Measurements from ENCODE around the gene DMRTC1. TPM values are rescaled to one million over a fixed set of nuclear protein-coding genes. Genes with fewer than 3 reads are reported as not detected.

DMRTC1 gene
- total RNA-seq, 1 experiment from 2014 or later: not detected

Other genes starting within 250 kb of the DMRTC1 start
- 4.9 and 5.3 TPM in 2 replicates for gene PHKA1, start 229.5 kb downstream of the DMRTC1 start, total RNA-seq (2014; rRNA removed; shearing (Covaris generic); ENCODE audit: low replicate concordance)
- not detected in 2 replicates for gene DMRTC1B, start 166.9 kb downstream of the DMRTC1 start, total RNA-seq (2014; rRNA removed; shearing (Covaris generic); ENCODE audit: low replicate concordance)
- not detected in 2 replicates for gene FAM236B, start 161.2 kb downstream of the DMRTC1 start, total RNA-seq (2014; rRNA removed; shearing (Covaris generic); ENCODE audit: low replicate concordance)
- not detected in 2 replicates for gene FAM236D, start 135.6 kb downstream of the DMRTC1 start, total RNA-seq (2014; rRNA removed; shearing (Covaris generic); ENCODE audit: low replicate concordance)
- gene FAM236C, start 31.2 kb downstream of the DMRTC1 start, total RNA-seq (2014; rRNA removed; shearing (Covaris generic); ENCODE audit: low replicate concordance): not detected in 2 replicates
- gene FAM236A, start 5.6 kb downstream of the DMRTC1 start, total RNA-seq (2014; rRNA removed; shearing (Covaris generic); ENCODE audit: low replicate concordance): not detected in 2 replicates
- not detected in 2 replicates for gene PABPC1L2B, start 59.1 kb upstream of the DMRTC1 start, total RNA-seq (2014; rRNA removed; shearing (Covaris generic); ENCODE audit: low replicate concordance)
- gene PABPC1L2A, start 135.7 kb upstream of the DMRTC1 start, total RNA-seq (2014; rRNA removed; shearing (Covaris generic); ENCODE audit: low replicate concordance): not detected in 2 replicates